SH-SY5Y (cell line): ENCODE results near the gene RNF167.

Experiments used
- GATA2 ChIP-seq: IDR thresholded peaks from 2 replicates; pipeline ENCODE4 v1.6.1; 2011; ENCODE audit warnings: mild to moderate bottlenecking, low read depth, low read length
- GATA3 ChIP-seq: IDR thresholded peaks from 2 replicates; pipeline ENCODE4 v1.6.1; 2011; ENCODE audit warnings: low read depth, mild to moderate bottlenecking, low read length, moderate library complexity

DNA sequence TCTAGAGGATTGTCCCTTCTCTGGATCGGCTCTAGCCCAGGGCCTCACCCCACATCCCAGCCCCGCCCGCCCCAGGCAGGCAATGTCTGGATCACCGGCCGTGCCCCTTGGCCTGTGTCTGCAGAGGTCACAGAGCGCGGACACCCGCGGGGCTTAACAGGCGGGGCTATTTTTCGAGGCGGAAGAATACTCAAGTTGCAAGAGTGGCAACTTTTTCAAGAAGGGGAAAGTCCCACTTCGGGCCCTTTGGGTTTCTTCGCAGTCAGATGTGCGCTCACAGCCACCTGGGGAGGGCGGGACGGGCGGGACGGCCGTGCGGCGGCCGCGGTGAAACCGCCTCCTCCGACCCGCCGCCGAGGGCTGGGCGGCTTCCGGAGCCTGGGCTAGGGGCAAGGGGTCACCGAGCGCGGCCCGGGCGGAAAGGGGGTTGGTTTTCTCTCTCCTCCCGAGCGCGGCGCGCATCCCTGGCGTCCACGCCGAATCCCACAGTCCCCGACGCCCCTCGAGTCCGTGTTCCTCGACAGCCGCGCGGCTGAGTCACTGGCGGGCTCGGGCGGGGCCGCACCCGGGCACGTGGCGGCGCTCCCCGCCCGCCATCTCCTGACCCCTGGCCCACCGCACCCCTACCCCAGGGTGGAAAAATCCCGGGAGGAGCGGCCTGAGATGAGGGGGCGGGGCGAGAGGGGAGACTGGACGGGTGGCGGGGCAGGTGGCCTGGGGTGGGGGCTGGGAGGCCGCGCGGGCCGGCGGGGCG is 9.4 kb downstream of the RNF167 start:
- TF ChIP-seq GATA2 (no peak), GATA3 (no peak)
